BJ (cell line): ENCODE data around the gene TSC2. TPM values are rescaled to one million over a fixed set of nuclear protein-coding genes. Genes with fewer than 3 reads are reported as not detected.

Experiments used
- CTCF ChIA-PET: fragments of 350-600 bp; formaldehyde crosslinking; extraction: SDS; loops from one replicate; lab custom pipeline; 2021; ENCODE audit warnings: antibody characterized with exemption, inconsistent platforms; lab: Yijun Ruan, JAX
- POLR2A ChIA-PET: fragments of 300-600 bp; sonication (Branson Sonifier 250); formaldehyde crosslinking; extraction: SDS; loops from one replicate; lab custom pipeline; 2021; ENCODE audit warnings: antibody characterized with exemption; lab: Charles Lee
- DNase-seq: peaks from one replicate; pipeline ENCODE4 v3.0.0-alpha.2; 2011; ENCODE audit warnings: low read depth
- H3K27me3 ChIP-seq: 2 replicates; pipeline ENCODE4 v1.6.0; 2011; ENCODE audit warnings: low read length; ENCODE audit not compliant: control insufficient read depth, insufficient read depth
- H3K36me3 ChIP-seq: 2 replicates; pipeline ENCODE4 v1.5.1; 2011; ENCODE audit warnings: low read length; ENCODE audit not compliant: control insufficient read depth, insufficient read depth
- H3K4me3 ChIP-seq: 2 replicates; pipeline ENCODE4 v1.5.1; 2011; ENCODE audit warnings: low read depth, mild to moderate bottlenecking, control low read depth, low read length
- CTCF ChIP-seq: IDR thresholded peaks from 2 replicates; pipeline ENCODE4 v1.5.1; 2011; ENCODE audit warnings: low read depth, mild to moderate bottlenecking, control low read depth, inconsistent platforms, low read length, moderate library complexity; ENCODE audit not compliant: insufficient read depth
- polyA plus RNA-seq: library from polyadenylated mRNA; depleted of rRNA; stranded (reverse); fragments of >200 nt; gene quantifications from 2 replicates; pipeline ENCODE4 v1.2.3, GENCODE V29; 2011

The TSC2 gene
- polyA plus RNA-seq, 1 experiment = 66.3 TPM

GRCh38 chr16:2071454-2072202, 23.8 kb downstream of the TSC2 start:
- H3K36me3 ChIP-seq = peaks cover 43% of the 10 kb centered on the region
- no peak for TF ChIP-seq CTCF
- no peak overlapping the region for H3K4me3 ChIP-seq
- CTCF ChIA-PET = interaction anchor here (0.6 to 1.0 kb wide), 3 partner anchors 14 to 123 kb away, joined by 3 read pairs; no protein-coding TSS in a partner anchor
- no peak for DNase-seq
- no peaks in the 10 kb centered on the region for H3K27me3 ChIP-seq
- POLR2A ChIA-PET = no interaction called here

- DNase-seq = no peak
- Histone ChIP-seq H3K36me3 (peaks cover 44% of the 10 kb centered on the region), H3K4me3 (no peak overlapping the region), H3K27me3 (no peaks in the 10 kb centered on the region)
- TF ChIP-seq CTCF = no peak
- POLR2A ChIA-PET = no interaction called here
- CTCF ChIA-PET = interaction anchor here (1.2 kb wide), 1 partner anchor 50 kb away, joined by 7 read pairs; no protein-coding TSS in a partner anchor
Observed at GRCh38 chr16:2072926-2073325, 25.1 kb downstream of the TSC2 start.

- DNase-seq = no peak
- Histone ChIP-seq H3K36me3 (peaks cover 44% of the 10 kb centered on the region), H3K4me3 (no peak overlapping the region), H3K27me3 (no peaks in the 10 kb centered on the region)
- ChIA-PET CTCF (no interaction called here), POLR2A (no interaction called here)
- TF ChIP-seq CTCF = no peak
Observed at GRCh38 chr16:2074071-2074470, 26.3 kb downstream of the TSC2 start.

- POLR2A ChIA-PET = no interaction called here
- Histone ChIP-seq H3K36me3 (peaks cover 45% of the 10 kb centered on the region), H3K27me3 (no peaks in the 10 kb centered on the region), H3K4me3 (no peak overlapping the region)
- no peak for DNase-seq
- CTCF ChIA-PET = no interaction called here
- no peak for TF ChIP-seq CTCF
Observed at GRCh38 chr16:2075631-2076030, 27.8 kb downstream of the TSC2 start.

GRCh38 chr16:2076072-2076865, 28.5 kb downstream of the TSC2 start:
- H3K36me3 ChIP-seq = peaks cover 42% of the 10 kb centered on the region
- DNase-seq = no peak
- no peak overlapping the region for H3K4me3 ChIP-seq
- no peaks in the 10 kb centered on the region for H3K27me3 ChIP-seq
- CTCF ChIA-PET = no interaction called here
- POLR2A ChIA-PET = no interaction called here
- no peak for TF ChIP-seq CTCF
